ENCODE data around the gene ABCC1.

DNA sequence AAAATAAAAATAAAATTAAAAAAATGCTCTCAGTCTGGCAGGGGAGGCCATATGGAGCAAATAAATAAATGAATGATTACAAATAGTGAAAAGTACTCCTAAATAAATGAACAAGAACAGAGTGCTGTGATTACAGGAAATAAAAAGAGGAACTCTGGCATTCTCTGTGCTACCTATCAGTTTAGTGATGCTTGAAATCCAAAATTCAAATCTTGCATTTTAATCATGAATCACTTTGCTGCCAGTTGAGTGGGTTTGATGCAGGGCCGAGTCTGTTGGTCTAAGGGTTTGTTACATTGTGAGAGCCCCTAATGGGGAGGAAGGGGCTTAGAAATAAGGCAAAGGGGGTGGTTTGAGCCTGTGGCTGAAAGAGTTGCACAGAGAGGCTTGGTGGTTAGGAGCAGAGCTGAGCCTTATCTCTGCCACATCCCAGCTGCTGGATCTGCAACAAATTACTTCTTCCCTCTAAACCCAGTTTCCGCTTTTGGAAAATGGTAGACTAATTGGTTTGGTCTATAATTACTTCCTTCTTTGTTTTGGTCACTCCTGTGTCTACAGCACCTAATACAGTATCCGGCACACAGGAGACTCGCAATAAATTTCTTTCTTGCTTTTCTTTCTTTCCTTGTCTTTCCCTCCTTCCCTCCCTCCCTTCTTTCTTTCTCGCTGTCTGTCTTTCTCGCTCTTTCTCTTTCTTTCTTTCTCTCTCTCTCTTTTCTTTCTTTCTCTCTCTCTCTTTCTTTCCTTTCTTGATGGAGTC lies 6.3 kb upstream of the ABCC1 start:
- no peak for TF ChIP-seq RELA (CRISPR knock-in tag; IDR thresholded peaks at IDR 0.05; ENCODE audit: borderline replicate concordance)
- no peak for TF ChIP-seq ZNF121 (CRISPR knock-in tag; IDR thresholded peaks at IDR 0.05)
- TF ChIP-seq, protein P1, sequence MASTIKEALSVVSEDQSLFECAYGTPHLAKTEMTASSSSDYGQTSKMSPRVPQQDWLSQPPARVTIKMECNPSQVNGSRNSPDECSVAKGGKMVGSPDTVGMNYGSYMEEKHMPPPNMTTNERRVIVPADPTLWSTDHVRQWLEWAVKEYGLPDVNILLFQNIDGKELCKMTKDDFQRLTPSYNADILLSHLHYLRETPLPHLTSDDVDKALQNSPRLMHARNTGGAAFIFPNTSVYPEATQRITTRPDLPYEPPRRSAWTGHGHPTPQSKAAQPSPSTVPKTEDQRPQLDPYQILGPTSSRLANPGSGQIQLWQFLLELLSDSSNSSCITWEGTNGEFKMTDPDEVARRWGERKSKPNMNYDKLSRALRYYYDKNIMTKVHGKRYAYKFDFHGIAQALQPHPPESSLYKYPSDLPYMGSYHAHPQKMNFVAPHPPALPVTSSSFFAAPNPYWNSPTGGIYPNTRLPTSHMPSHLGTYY (CRISPR knock-in tag; IDR thresholded peaks at IDR 0.05), result no peak
- no peak for TF ChIP-seq MAX (CRISPR knock-in tag; IDR thresholded peaks at IDR 0.05)
- no peak for TF ChIP-seq CTCF (IDR thresholded peaks at IDR 0.05)
- TF ChIP-seq, protein P2, sequence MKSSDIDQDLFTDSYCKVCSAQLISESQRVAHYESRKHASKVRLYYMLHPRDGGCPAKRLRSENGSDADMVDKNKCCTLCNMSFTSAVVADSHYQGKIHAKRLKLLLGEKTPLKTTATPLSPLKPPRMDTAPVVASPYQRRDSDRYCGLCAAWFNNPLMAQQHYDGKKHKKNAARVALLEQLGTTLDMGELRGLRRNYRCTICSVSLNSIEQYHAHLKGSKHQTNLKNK (CRISPR knock-in tag; IDR thresholded peaks at IDR 0.05), result no peak
- TF ChIP-seq, protein P3, sequence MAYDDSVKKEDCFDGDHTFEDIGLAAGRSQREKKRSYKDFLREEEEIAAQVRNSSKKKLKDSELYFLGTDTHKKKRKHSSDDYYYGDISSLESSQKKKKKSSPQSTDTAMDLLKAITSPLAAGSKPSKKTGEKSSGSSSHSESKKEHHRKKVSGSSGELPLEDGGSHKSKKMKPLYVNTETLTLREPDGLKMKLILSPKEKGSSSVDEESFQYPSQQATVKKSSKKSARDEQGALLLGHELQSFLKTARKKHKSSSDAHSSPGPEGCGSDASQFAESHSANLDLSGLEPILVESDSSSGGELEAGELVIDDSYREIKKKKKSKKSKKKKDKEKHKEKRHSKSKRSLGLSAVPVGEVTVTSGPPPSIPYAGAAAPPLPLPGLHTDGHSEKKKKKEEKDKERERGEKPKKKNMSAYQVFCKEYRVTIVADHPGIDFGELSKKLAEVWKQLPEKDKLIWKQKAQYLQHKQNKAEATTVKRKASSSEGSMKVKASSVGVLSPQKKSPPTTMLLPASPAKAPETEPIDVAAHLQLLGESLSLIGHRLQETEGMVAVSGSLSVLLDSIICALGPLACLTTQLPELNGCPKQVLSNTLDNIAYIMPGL (CRISPR knock-in tag; IDR thresholded peaks at IDR 0.05), result no peak
- TF ChIP-seq TP53 (CRISPR knock-in tag; IDR thresholded peaks at IDR 0.05), result no peak
- no peak for TF ChIP-seq ATF3 (CRISPR knock-in tag; conservative IDR thresholded peaks at IDR 0.05)
- no peak for TF ChIP-seq ZNF512 (CRISPR knock-in tag; IDR thresholded peaks at IDR 0.05; ENCODE audit: borderline replicate concordance)
- no peak for TF ChIP-seq STAT6 (CRISPR knock-in tag; conservative IDR thresholded peaks at IDR 0.05; ENCODE audit: low read depth)
- no peak for TF ChIP-seq SP1 (CRISPR knock-in tag; conservative IDR thresholded peaks at IDR 0.05)
- no peak for TF ChIP-seq ZNF532 (CRISPR knock-in tag; IDR thresholded peaks at IDR 0.05; ENCODE audit: borderline replicate concordance)
- TF ChIP-seq ZNF396 (CRISPR knock-in tag; IDR thresholded peaks at IDR 0.05; ENCODE audit: borderline replicate concordance), result no peak

Data from WTC11 (cell line).